ENCODE results near the gene ALOXE3. TPM values are rescaled to one million over a fixed set of nuclear protein-coding genes. Genes with fewer than 3 reads are reported as not detected.

The ALOXE3 gene
- total RNA-seq, 1 experiment from 2014 or later, result 0.13 TPM

DNA sequence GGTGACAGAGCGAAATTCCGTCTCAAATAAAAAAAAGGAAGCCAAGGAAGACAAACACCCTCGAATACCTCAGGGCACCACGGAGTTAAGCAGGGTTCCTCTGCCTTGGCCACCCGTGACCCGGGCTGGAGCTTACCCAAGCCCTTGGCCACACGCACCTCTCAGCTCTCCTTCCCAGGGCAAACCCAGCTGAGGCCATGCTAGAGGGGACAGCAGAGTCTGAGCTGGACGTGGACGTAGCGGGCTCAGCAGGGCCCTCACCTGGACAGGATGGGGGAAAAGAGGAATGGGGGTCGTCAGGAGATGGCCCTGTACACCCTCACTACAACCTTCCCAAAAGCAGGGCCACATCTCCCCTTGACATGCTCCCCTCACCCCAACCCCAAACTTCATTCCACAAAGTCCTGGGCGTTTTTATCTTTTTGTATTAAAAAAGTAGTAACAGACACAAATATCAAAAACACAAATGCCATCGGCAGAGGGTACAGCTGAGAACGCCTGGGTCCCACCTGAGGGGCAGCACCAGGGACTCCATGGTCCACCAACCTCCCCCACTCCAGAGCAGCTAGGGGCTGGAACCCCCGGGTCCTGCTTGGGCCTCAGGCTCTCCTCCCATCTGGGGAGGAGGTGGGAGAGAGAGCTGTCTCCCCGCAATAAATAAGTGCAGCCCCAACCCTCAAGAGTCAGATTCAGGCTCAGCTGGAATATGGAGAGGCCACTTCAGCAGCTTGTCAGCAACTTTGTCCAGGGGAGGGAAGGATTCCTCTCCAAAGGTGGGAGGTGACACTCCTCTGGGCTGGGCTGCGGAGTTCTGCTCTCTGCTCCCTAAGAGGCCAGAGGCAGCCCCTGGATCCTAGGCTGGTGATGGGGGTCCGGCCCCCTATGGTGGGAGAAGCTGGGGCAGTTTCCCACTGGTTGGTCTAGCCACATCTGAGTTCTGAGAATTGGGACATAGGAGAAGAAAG lies 22.0 kb upstream of the ALOXE3 start:
- Histone ChIP-seq H3K4ac (ENCODE audit: low read depth, low read length) (no peak overlapping the region), H3T11ph (ENCODE audit: low read length) (no peak overlapping the region), H2AFZ (ENCODE audit: low read length) (no peak overlapping the region), H3K4me2 (ENCODE audit: insufficient read depth, insufficient read length, low read length) (no peak overlapping the region), H3K79me1 (ENCODE audit: insufficient read depth, low read depth, low read length, poor library complexity, severe bottlenecking) (no peaks in the 10 kb centered on the region), H4K5ac (ENCODE audit: insufficient read length, low read depth, low read length) (no peak overlapping the region), H2BK5ac (ENCODE audit: insufficient read length, low read length) (no peak overlapping the region), H2BK12ac (ENCODE audit: insufficient read length, low read depth, low read length) (no peak overlapping the region), H2BK20ac (ENCODE audit: low read depth, low read length, poor library complexity, severe bottlenecking) (no peak overlapping the region), H4K8ac (replicated peaks; ENCODE audit: insufficient read length, low read depth, low read length) (no peak overlapping the region), H3K9ac (ENCODE audit: extremely low read depth, insufficient read length, low read length) (no peak overlapping the region), H2BK15ac (ENCODE audit: low read depth, low read length) (no peak overlapping the region), H4K91ac (ENCODE audit: insufficient read length, low read depth, low read length) (no peak overlapping the region), H2BK120ac (ENCODE audit: low read depth, low read length, poor library complexity, severe bottlenecking) (no peak overlapping the region), H3K23ac (ENCODE audit: insufficient read length, low read depth, low read length) (no peak overlapping the region), H3K23me2 (ENCODE audit: insufficient read length, low read depth, low read length, poor library complexity, severe bottlenecking) (peaks cover 8% of the 10 kb centered on the region), H4K20me1 (ENCODE audit: control insufficient read depth, insufficient read depth, insufficient read length) (no peaks in the 10 kb centered on the region), H2AK5ac (ENCODE audit: insufficient read length, low read length) (no peak overlapping the region), H3K79me2 (ENCODE audit: insufficient read depth, low read length) (no peaks in the 10 kb centered on the region), H3K14ac (ENCODE audit: insufficient read depth, low read length) (no peak overlapping the region), H3K27ac (ENCODE audit: insufficient read length, low read depth, low read length) (no peak overlapping the region), H3K9me3 (ENCODE audit: control insufficient read depth, low read depth, low read length) (no peaks in the 10 kb centered on the region), H3K4me1 (ENCODE audit: insufficient read depth, low read length) (no peaks in the 10 kb centered on the region), H3K56ac (ENCODE audit: insufficient read length, low read depth, low read length) (no peak overlapping the region), H3K18ac (ENCODE audit: insufficient read length, low read depth, low read length) (no peak overlapping the region), H3K27me3 (ENCODE audit: insufficient read depth, low read length) (no peaks in the 10 kb centered on the region)
- Mint-ChIP-seq H3K4me1 (peaks cover 2 to 3% of the 10 kb centered on the region in 2 experiments; a peak in 1 of 4 replicates), H3K9me3 (no peaks in the 10 kb centered on the region), H3K4me3 (no peak overlapping the region), H3K36me3 (ENCODE audit: insufficient read depth in 1 of 3, low read depth in 3 of 3) (peaks cover 12 to 49% (median 29%) of the 10 kb centered on the region in 3 experiments; a peak in 6 of 7 replicates), H3K27ac (no peak overlapping the region), H3K27me3 (ENCODE audit: low read depth) (peaks cover 3% of the 10 kb centered on the region; the same call in 1 of the 2 replicates)
- WGBS (ENCODE audit: extremely low coverage, insufficient read length, low lambda C conversion rate), result no CpG with 5 or more reads among the region's 18 CpGs
- DNase-seq, result peak; percentile 34
- TF ChIP-seq, protein P1, sequence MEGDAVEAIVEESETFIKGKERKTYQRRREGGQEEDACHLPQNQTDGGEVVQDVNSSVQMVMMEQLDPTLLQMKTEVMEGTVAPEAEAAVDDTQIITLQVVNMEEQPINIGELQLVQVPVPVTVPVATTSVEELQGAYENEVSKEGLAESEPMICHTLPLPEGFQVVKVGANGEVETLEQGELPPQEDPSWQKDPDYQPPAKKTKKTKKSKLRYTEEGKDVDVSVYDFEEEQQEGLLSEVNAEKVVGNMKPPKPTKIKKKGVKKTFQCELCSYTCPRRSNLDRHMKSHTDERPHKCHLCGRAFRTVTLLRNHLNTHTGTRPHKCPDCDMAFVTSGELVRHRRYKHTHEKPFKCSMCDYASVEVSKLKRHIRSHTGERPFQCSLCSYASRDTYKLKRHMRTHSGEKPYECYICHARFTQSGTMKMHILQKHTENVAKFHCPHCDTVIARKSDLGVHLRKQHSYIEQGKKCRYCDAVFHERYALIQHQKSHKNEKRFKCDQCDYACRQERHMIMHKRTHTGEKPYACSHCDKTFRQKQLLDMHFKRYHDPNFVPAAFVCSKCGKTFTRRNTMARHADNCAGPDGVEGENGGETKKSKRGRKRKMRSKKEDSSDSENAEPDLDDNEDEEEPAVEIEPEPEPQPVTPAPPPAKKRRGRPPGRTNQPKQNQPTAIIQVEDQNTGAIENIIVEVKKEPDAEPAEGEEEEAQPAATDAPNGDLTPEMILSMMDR (conservative IDR thresholded peaks at IDR 0.05), result no peak

Data from H9 (cell line).